Tibial artery (tissue), 4 donors: ENCODE data around the gene ABHD3.

Source experiments
- DNase-seq, 2 donors: peaks; one replicate each; pipeline ENCODE4 v3.0.0-alpha.2; 2019
- H3K27ac ChIP-seq, 2 donors: fragments of 200-600 bp; sonication (generic) in 1 of 2; 1 replicate in 1 of 2; 2 replicates in 1 of 2; pipeline ENCODE4 v1.5.1; 2018 to 2019; ENCODE audit warnings: mild to moderate bottlenecking in 1 of 2
- H3K27me3 ChIP-seq, 2 donors: fragments of 200-600 bp; sonication (generic) in 1 of 2; one replicate each; pipeline versions ENCODE4 v1.5.1 to v1.6.0; 2016 to 2019
- H3K36me3 ChIP-seq, 3 donors: fragments of 200-600 bp; sonication (generic) in 2 of 3; one replicate each; pipeline ENCODE4 v1.5.1; 2016 to 2019; ENCODE audit warnings: mild to moderate bottlenecking in 2 of 3
- H3K4me1 ChIP-seq, 4 donors: fragments of 200-600 bp; sonication (generic) in 2 of 4; 1 replicate in 3 of 4; 2 replicates in 1 of 4; pipeline ENCODE4 v1.5.1; 2016 to 2019
- H3K4me3 ChIP-seq, 2 donors: fragments of 200-600 bp; sonication (generic) in 1 of 2; 1 replicate in 1 of 2; 2 replicates in 1 of 2; pipeline ENCODE4 v1.5.1; 2018 to 2019; ENCODE audit warnings: mild to moderate bottlenecking in 2 of 2
- H3K9me3 ChIP-seq, 3 donors: fragments of 200-600 bp; sonication (generic) in 1 of 3; one replicate each; pipeline ENCODE4 v1.5.1; 2016 to 2019
- CTCF ChIP-seq, 2 experiments: fragments of 200-600 bp in 1 of 2; fragments of 450-650 bp in 1 of 2; IDR thresholded peaks; one replicate each; pipeline ENCODE4 v1.5.1; 2017 to 2019; ENCODE audit warnings: antibody characterized with exemption in 2 of 2, mild to moderate bottlenecking in 1 of 2, moderate library complexity in 1 of 2
- intact Hi-C: fragments of 100-400 bp; cut with DNase I; formaldehyde crosslinking; loops from one replicate; pipeline ENCODE4 v1.15.0; 2023; ENCODE audit warnings: low total_unique reads

The ABHD3 gene

GRCh38 chr18:21704603-21705364, at the start of gene ABHD3:
Gene ABHD3, minus strand, starts transcription at chr18:21704774. Its CDS starts 109 bp downstream, at chr18:21704665.
- H3K27ac ChIP-seq = peak within 1 kb of the TSS; percentile 91 to 93
- H3K4me3 ChIP-seq = peak within 1 kb of the TSS; percentile 87 to 93
- TF ChIP-seq CTCF (IDR thresholded peaks at IDR 0.05) = peak; percentile 66 to 69
- no peaks in the 10 kb centered on the region for H3K27me3 ChIP-seq
- peaks cover 0 to 20% (median 11%) of the 10 kb centered on the region in 4 donors for H3K4me1 ChIP-seq
- DNase-seq = peak; percentile 92 to 97
- no peaks in the 10 kb centered on the region for H3K9me3 ChIP-seq
- intact Hi-C loops = loop anchor here (10.0 kb wide), 2 partner anchors 100 to 130 kb away; partner anchors contain the start of gene ESCO1
- peaks cover 0 to 5% (median 0%) of the 10 kb centered on the region in 3 donors for H3K36me3 ChIP-seq

GRCh38 chr18:21747764-21748693, 43.5 kb upstream of the ABHD3 start:
- intact Hi-C loops = no loop called here

GRCh38 chr18:21747268-21747667, 42.7 kb upstream of the ABHD3 start:
- no peak overlapping the region for H3K27ac ChIP-seq
- intact Hi-C loops = no loop called here
- no peaks in the 10 kb centered on the region for H3K9me3 ChIP-seq
- no peak for TF ChIP-seq CTCF (IDR thresholded peaks at IDR 0.05)
- DNase-seq = no peak
- peaks cover 0 to 56% (median 14%) of the 10 kb centered on the region in 4 donors for H3K4me1 ChIP-seq
- H3K27me3 ChIP-seq = no peaks in the 10 kb centered on the region
- H3K4me3 ChIP-seq = no peak overlapping the region
- no peaks in the 10 kb centered on the region for H3K36me3 ChIP-seq

More at GRCh38 chr18:21747764-21748693, 43.5 kb upstream of the ABHD3 start:
- Histone ChIP-seq H3K4me3 (no peak overlapping the region), H3K4me1 (peaks cover 0 to 48% (median 13%) of the 10 kb centered on the region in 4 donors), H3K36me3 (no peaks in the 10 kb centered on the region), H3K9me3 (no peaks in the 10 kb centered on the region), H3K27me3 (no peaks in the 10 kb centered on the region), H3K27ac (no peak overlapping the region)
- TF ChIP-seq CTCF (IDR thresholded peaks at IDR 0.05) = no peak
- no peak for DNase-seq

GRCh38 chr18:21745231-21745630, 40.7 kb upstream of the ABHD3 start:
- no peaks in the 10 kb centered on the region for H3K27me3 ChIP-seq
- no peaks in the 10 kb centered on the region for H3K9me3 ChIP-seq
- TF ChIP-seq CTCF (IDR thresholded peaks at IDR 0.05) = no peak
- H3K27ac ChIP-seq = no peak overlapping the region
- no peak overlapping the region for H3K4me3 ChIP-seq
- no peaks in the 10 kb centered on the region for H3K36me3 ChIP-seq
- DNase-seq = no peak
- intact Hi-C loops = no loop called here
- H3K4me1 ChIP-seq = peaks cover 0 to 48% (median 16%) of the 10 kb centered on the region in 4 donors

- intact Hi-C loops = loop anchor here (5.0 kb wide), 1 partner anchor 141 kb away; the partner anchor contains the start of gene ESCO1
- H3K4me1 ChIP-seq = peaks cover 0 to 54% (median 19%) of the 10 kb centered on the region in 4 donors
Observed at GRCh38 chr18:21743166-21743832, 38.7 kb upstream of the ABHD3 start.

More at GRCh38 chr18:21743166-21743832, 38.7 kb upstream of the ABHD3 start:
- TF ChIP-seq CTCF (IDR thresholded peaks at IDR 0.05) = no peak
- Histone ChIP-seq H3K27ac (no peak overlapping the region), H3K9me3 (no peaks in the 10 kb centered on the region), H3K36me3 (no peaks in the 10 kb centered on the region), H3K27me3 (no peaks in the 10 kb centered on the region), H3K4me3 (peak overlapping the region in 1 of 2 donors; percentile 95)
- no peak for DNase-seq
